IMR-90 (cell line): ENCODE data around the gene NANS. TPM values are rescaled to one million over a fixed set of nuclear protein-coding genes. Genes with fewer than 3 reads are reported as not detected.

Source experiments
- ATAC-seq: fragments of 200-7000 bp; cut with Tn5 transposase; 2 replicates; pipeline ENCODE4 v1.9.1; 2020; ENCODE audit warnings: low read depth, mild to moderate bottlenecking, moderate library complexity
- BruUV-seq: library from RNA; stranded (reverse); fragments of 400-500 nt; replicated peaks from 2 replicates; lab custom pipeline; 2021; lab: Mats Ljungman, UMichigan
- CTCF ChIA-PET: fragments of 300-600 bp; formaldehyde crosslinking; extraction: SDS; loops from one replicate; lab custom pipeline; 2021; ENCODE audit warnings: antibody characterized with exemption; lab: Yijun Ruan, JAX
- POLR2A ChIA-PET: fragments of 300-600 bp; sonication (Branson Sonifier 250); formaldehyde crosslinking; loops from one replicate; lab custom pipeline; 2022; ENCODE audit warnings: antibody characterized with exemption; ENCODE audit not compliant: unreplicated experiment; lab: Charles Lee
- DNase-seq: peaks from one replicate; pipeline ENCODE4 v3.0.0; 2013
- H2AFZ ChIP-seq: replicated peaks from 2 replicates; pipeline ENCODE3; 2013; ENCODE audit warnings: low read length, mild to moderate bottlenecking; ENCODE audit not compliant: poor library complexity
- H2AK5ac ChIP-seq: 2 replicates; pipeline ENCODE4 v1.6.1; 2013; ENCODE audit warnings: low read depth, low read length, inconsistent platforms
- H2AK9ac ChIP-seq: replicated peaks from 2 replicates; pipeline ENCODE3; 2013; ENCODE audit warnings: mild to moderate bottlenecking, low read depth, low read length, moderate library complexity; ENCODE audit not compliant: poor library complexity
- H2BK120ac ChIP-seq: 2 replicates; pipeline ENCODE4 v1.6.1; 2013; ENCODE audit warnings: low read depth, low read length, inconsistent platforms
- H2BK15ac ChIP-seq: 3 replicates; pipeline ENCODE4 v1.6.1; 2013; ENCODE audit warnings: low read depth, low read length, inconsistent platforms
- H2BK20ac ChIP-seq: 2 replicates; pipeline ENCODE4 v1.6.1; 2013; ENCODE audit warnings: low read depth, mild to moderate bottlenecking, inconsistent platforms, low read length, moderate library complexity
- H2BK5ac ChIP-seq: 2 replicates; pipeline ENCODE4 v1.6.1; 2013; ENCODE audit warnings: mild to moderate bottlenecking, low read depth, low read length, inconsistent platforms; ENCODE audit not compliant: poor library complexity, severe bottlenecking
- H3K14ac ChIP-seq: replicated peaks from 2 replicates; pipeline ENCODE4 v1.6.1; 2013; ENCODE audit warnings: low read depth, low read length, inconsistent platforms
- H3K18ac ChIP-seq: 2 replicates; pipeline ENCODE4 v1.6.1; 2013; ENCODE audit warnings: low read depth, low read length, control low read depth
- H3K23ac ChIP-seq: 2 replicates; pipeline ENCODE4 v1.6.1; 2013; ENCODE audit warnings: low read depth, low read length, inconsistent platforms
- H3K27ac ChIP-seq: 2 replicates; pipeline ENCODE4 v1.5.1; 2013; ENCODE audit warnings: mild to moderate bottlenecking, control low read depth, low read length; ENCODE audit not compliant: insufficient read depth
- H3K27me3 ChIP-seq: 2 replicates; pipeline ENCODE4 v1.6.1; 2013; ENCODE audit warnings: low read length; ENCODE audit not compliant: control insufficient read depth, insufficient read depth
- H3K36me3 ChIP-seq: 2 replicates; pipeline ENCODE4 v1.6.1; 2013; ENCODE audit warnings: low read length, mixed read lengths; ENCODE audit not compliant: control insufficient read depth, insufficient read depth
- H3K4ac ChIP-seq: 2 replicates; pipeline ENCODE4 v1.6.1; 2013; ENCODE audit warnings: low read depth, low read length, inconsistent platforms
- H3K4me1 ChIP-seq: 2 replicates; pipeline ENCODE4 v1.6.1; 2013; ENCODE audit warnings: low read length, mixed read lengths; ENCODE audit not compliant: control insufficient read depth, insufficient read depth
- H3K4me2 ChIP-seq: 2 replicates; pipeline ENCODE4 v1.6.1; 2013; ENCODE audit warnings: low read depth, mild to moderate bottlenecking, control low read depth, low read length, moderate library complexity
- H3K4me3 ChIP-seq: 2 replicates; pipeline ENCODE4 v1.5.1; 2013; ENCODE audit warnings: low read depth, mild to moderate bottlenecking, control low read depth, low read length, moderate library complexity; ENCODE audit not compliant: insufficient read depth
- H3K56ac ChIP-seq: 2 replicates; pipeline ENCODE4 v1.6.1; 2013; ENCODE audit warnings: low read length, inconsistent platforms; ENCODE audit not compliant: insufficient read depth; ENCODE audit errors: extremely low read depth
- H3K79me1 ChIP-seq, 2 experiments: 2 replicates each; pipeline ENCODE4 v1.6.1; 2013; ENCODE audit warnings: low read length in 2 of 2, inconsistent platforms in 1 of 2, low read depth in 1 of 2
- H3K9ac ChIP-seq: 2 replicates; pipeline ENCODE4 v1.6.1; 2013; ENCODE audit warnings: low read depth, low read length, control low read depth
- H3K9me1 ChIP-seq: 2 replicates; pipeline ENCODE4 v1.6.1; 2013; ENCODE audit warnings: low read length, inconsistent platforms; ENCODE audit not compliant: insufficient read depth
- H3K9me3 ChIP-seq: 2 replicates; pipeline ENCODE4 v1.6.1; 2013; ENCODE audit warnings: low read length; ENCODE audit not compliant: control insufficient read depth, insufficient read depth
- H4K20me1 ChIP-seq: 2 replicates; pipeline ENCODE4 v1.6.1; 2013; ENCODE audit warnings: low read length, inconsistent platforms; ENCODE audit not compliant: insufficient read depth
- H4K5ac ChIP-seq: 2 replicates; pipeline ENCODE4 v1.6.1; 2013; ENCODE audit warnings: mild to moderate bottlenecking, low read depth, low read length, control low read depth
- H4K8ac ChIP-seq, 2 experiments: 2 replicates each; pipeline ENCODE4 v1.6.1; 2013; ENCODE audit warnings: low read depth in 2 of 2, low read length in 2 of 2, control low read depth in 1 of 2, inconsistent platforms in 1 of 2
- H4K91ac ChIP-seq: 2 replicates; pipeline ENCODE4 v1.6.1; 2013; ENCODE audit warnings: low read depth, low read length, inconsistent platforms; ENCODE audit not compliant: insufficient read depth
- BHLHE40 ChIP-seq: fragments of 150-350 bp; IDR thresholded peaks from 2 replicates; pipeline ENCODE4 v1.6.1; 2016; ENCODE audit warnings: mild to moderate bottlenecking, low read depth, low read length
- CEBPB ChIP-seq: IDR thresholded peaks from 2 replicates; pipeline ENCODE4 v1.6.1; 2012; ENCODE audit warnings: low read depth, low read length, improper control_type of control experiment
- CHD1 ChIP-seq: IDR thresholded peaks from 2 replicates; pipeline ENCODE4 v1.6.1; 2012; ENCODE audit warnings: low read depth, low read length, improper control_type of control experiment
- CTCF ChIP-seq: conservative IDR thresholded peaks from 2 replicates; pipeline ENCODE4 v1.5.1; 2012; ENCODE audit warnings: mild to moderate bottlenecking, low read depth, low read length, improper control_type of control experiment
- ELK1 ChIP-seq: fragments of 150-350 bp; IDR thresholded peaks from 2 replicates; pipeline ENCODE4 v1.6.1; 2016; ENCODE audit warnings: low read depth, mild to moderate bottlenecking, low read length, moderate library complexity, borderline replicate concordance
- FOS ChIP-seq: fragments of 150-350 bp; IDR thresholded peaks from 2 replicates; pipeline ENCODE4 v1.6.1; 2016; ENCODE audit warnings: low read depth, low read length
- MAZ ChIP-seq: IDR thresholded peaks from 2 replicates; pipeline ENCODE4 v1.6.1; 2012; ENCODE audit warnings: low read depth, mild to moderate bottlenecking, low read length, improper control_type of control experiment, moderate library complexity, borderline replicate concordance
- MXI1 ChIP-seq: IDR thresholded peaks from 2 replicates; pipeline ENCODE4 v1.6.1; 2012; ENCODE audit warnings: low read depth, mild to moderate bottlenecking, low read length, moderate library complexity, borderline replicate concordance
- NFE2L2 ChIP-seq: fragments of 150-350 bp; IDR thresholded peaks from 2 replicates; pipeline ENCODE4 v1.6.1; 2016; ENCODE audit warnings: low read depth, mild to moderate bottlenecking, low read length
- POLR2A ChIP-seq: IDR thresholded peaks from 2 replicates; pipeline ENCODE4 v1.6.1; 2012; ENCODE audit warnings: mild to moderate bottlenecking, low read depth, low read length
- RCOR1 ChIP-seq: IDR thresholded peaks from 2 replicates; pipeline ENCODE4 v1.6.1; 2012; ENCODE audit warnings: mild to moderate bottlenecking, low read length, improper control_type of control experiment; ENCODE audit not compliant: insufficient replicate concordance
- RFX5 ChIP-seq: IDR thresholded peaks from 2 replicates; pipeline ENCODE4 v1.8.0; 2012; ENCODE audit warnings: low read depth, mild to moderate bottlenecking, low read length, moderate library complexity
- SMC3 ChIP-seq: fragments of 150-350 bp; IDR thresholded peaks from 2 replicates; pipeline ENCODE4 v1.6.1; 2016; ENCODE audit warnings: low read depth, mild to moderate bottlenecking, antibody characterized with exemption, low read length, moderate library complexity
- USF2 ChIP-seq: fragments of 150-350 bp; IDR thresholded peaks from 2 replicates; pipeline ENCODE4 v1.6.1; 2017; ENCODE audit warnings: mild to moderate bottlenecking, antibody characterized with exemption, low read length, low read depth
- WGBS, 2 experiments: methylation state at CpG; one replicate each; pipeline versions ENCODE4 v1.1.5 to v1.1.7; 2013; ENCODE audit warnings: missing lambda C conversion rate in 2 of 2; ENCODE audit not compliant: insufficient read length in 1 of 2; ENCODE audit errors: extremely low coverage in 2 of 2; 5-methylcytosine and 5-hydroxymethylcytosine counted together
- dilution Hi-C: fragments of 300-500 bp; cut with HindIII; formaldehyde crosslinking; loops from one replicate; pipeline ENCODE4 v1.14.3; 2018; ENCODE audit warnings: low sequenced_read_pairs; ENCODE audit not compliant: unreplicated experiment
- in situ Hi-C: fragments of 300-500 bp; cut with MboI; formaldehyde crosslinking; loops from 3 replicates; pipeline ENCODE4 v1.14.3; 2019; ENCODE audit warnings: low sequenced_read_pairs, inconsistent platforms, mixed read lengths
- intact Hi-C: fragments of 100-400 bp; cut with micrococcal nuclease; formaldehyde crosslinking; loops from 2 replicates; pipeline ENCODE4 v1.10.0; 2022
- polyA plus RNA-seq, 3 experiments: library from polyadenylated mRNA; depleted of rRNA; stranded (reverse); fragments of >200 nt; gene quantifications; 2 replicates each; pipeline ENCODE4 v1.2.3, GENCODE V29; 2012; ENCODE audit warnings: low replicate concordance in 1 of 3
- total RNA-seq: library from RNA; depleted of rRNA; stranded (reverse); fragments of >200 nt; gene quantifications from 2 replicates; pipeline ENCODE4 v1.2.3, GENCODE V29; 2012

The NANS gene
- total and polyA plus RNA-seq, 2 of the 4 experiments (the other 2 are of a cell fraction): 210 to 306 TPM

- H3K36me3 ChIP-seq: no peaks in the 10 kb centered on the region
- H3K9ac ChIP-seq: no peak overlapping the region
- ChIA-PET CTCF (interaction anchor here (0.8 to 1.2 kb wide), 3 partner anchors 12 to 41 kb away, joined by 3 read pairs; no protein-coding TSS in a partner anchor), POLR2A (no interaction called here)
- no CpG with 5 or more reads among the region's 3 CpGs for WGBS, 2 experiments
- no peak overlapping the region for H3K27ac ChIP-seq
- no peak overlapping the region for H2BK20ac ChIP-seq
- dilution Hi-C loops: no loop called here
- H3K56ac ChIP-seq: no peak overlapping the region
- H3K9me1 ChIP-seq: peaks cover 3% of the 10 kb centered on the region; the same call in 1 of the 2 replicates
- H2BK120ac ChIP-seq: no peak overlapping the region
- H4K91ac ChIP-seq: no peak overlapping the region
- H3K4me2 ChIP-seq: no peak overlapping the region
- no peak overlapping the region for H3K14ac ChIP-seq
- H3K4me3 ChIP-seq: no peak overlapping the region
- H2AK5ac ChIP-seq: no peak overlapping the region
- intact Hi-C loops: no loop called here
- no peak overlapping the region for H4K5ac ChIP-seq
- H3K23ac ChIP-seq: no peak overlapping the region
- H2AK9ac ChIP-seq: no peak overlapping the region
- H3K79me1 ChIP-seq: peaks cover 5 to 15% of the 10 kb centered on the region in 2 experiments; a peak in 2 of 4 replicates
- H3K18ac ChIP-seq: no peak overlapping the region
- DNase-seq (no peak), ATAC-seq (no peak)
- H3K9me3 ChIP-seq: no peaks in the 10 kb centered on the region
- H3K27me3 ChIP-seq: no peaks in the 10 kb centered on the region
- no TSS peak for BruUV-seq
- in situ Hi-C loops: no loop called here
- H2BK5ac ChIP-seq: no peak overlapping the region
- no peak overlapping the region for H2AFZ ChIP-seq
- no peak overlapping the region for H3K4ac ChIP-seq
- H3K4me1 ChIP-seq: no peaks in the 10 kb centered on the region
- H4K20me1 ChIP-seq: no peaks in the 10 kb centered on the region
- no peak overlapping the region for H2BK15ac ChIP-seq
- no peak for TF ChIP-seq USF2
- TF ChIP-seq SMC3: no peak
- TF ChIP-seq CTCF: no peak
- no peak for TF ChIP-seq ELK1
- no peak for TF ChIP-seq CEBPB
- no peak for TF ChIP-seq NFE2L2
- no peak for TF ChIP-seq CHD1
- TF ChIP-seq RCOR1: no peak
- no peak for TF ChIP-seq FOS
- TF ChIP-seq MAZ: no peak
- no peak for TF ChIP-seq MXI1
- TF ChIP-seq POLR2A: no peak
- no peak for TF ChIP-seq RFX5
- TF ChIP-seq BHLHE40: no peak
- H4K8ac ChIP-seq: no peak overlapping the region
Observed at GRCh38 chr9:98121058-98121457, 64.5 kb downstream of the NANS start.
